ENCODE results near the gene TTC19.
"Not testable (repeated sequence)": the region's sequence is repeated elsewhere in the genome, so short reads cannot be mapped to it uniquely, and the experiment has no call there.

TTC19 gene

DNA sequence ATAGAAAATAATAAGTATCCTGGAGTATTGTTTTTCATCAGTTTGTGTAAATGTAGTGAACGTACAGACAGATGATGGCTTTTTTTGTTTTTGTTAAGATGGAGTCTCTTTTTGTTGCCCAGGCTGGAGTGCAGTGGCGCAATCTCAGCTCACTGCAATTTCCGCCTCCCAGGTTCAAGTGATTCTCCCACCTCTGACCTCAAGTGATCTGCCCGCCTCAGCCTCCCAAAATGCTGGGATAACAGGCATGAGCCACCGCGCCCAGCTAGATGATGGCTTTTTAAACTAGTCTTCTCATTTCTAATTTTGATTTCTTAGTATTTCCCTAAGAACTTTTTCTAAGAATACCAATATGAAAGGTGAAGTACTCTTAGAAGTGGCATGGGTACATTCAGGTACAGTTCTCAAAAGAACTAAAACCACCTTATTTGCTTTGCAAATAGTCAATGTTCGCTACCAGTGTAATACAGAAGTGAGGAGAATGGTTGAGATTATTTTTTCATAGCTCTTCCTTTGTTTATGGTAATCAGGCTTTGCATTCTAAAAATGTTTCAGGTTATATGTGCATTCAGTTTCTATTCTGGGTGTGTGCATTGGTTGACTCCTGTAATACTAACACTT, 34.2 kb downstream of the TTC19 start:
- DNase-seq, result no peak

DNA sequence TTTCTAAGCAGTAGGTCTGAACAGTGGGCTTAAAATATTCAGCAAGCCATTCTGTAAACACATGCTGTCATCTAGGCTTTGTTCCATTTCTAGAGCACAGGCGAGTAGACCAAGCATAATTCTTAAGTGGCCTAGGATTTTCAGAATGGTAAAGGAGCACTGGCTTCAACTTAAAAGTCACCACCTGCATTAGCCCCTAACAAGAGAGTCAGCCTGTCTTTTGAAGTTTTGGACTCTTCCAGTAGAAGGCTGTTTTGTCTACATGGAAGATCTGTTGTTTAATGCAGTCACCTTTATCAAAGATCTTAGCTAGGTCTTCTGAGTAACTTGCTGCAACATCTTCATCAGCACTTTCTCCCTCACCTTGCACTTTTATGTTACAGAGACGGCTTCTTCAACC, 36.6 kb downstream of the TTC19 start:
- DNase-seq, result no peak

- no peak for DNase-seq
Observed at GRCh38 chr17:16037636-16038035, 38.0 kb downstream of the TTC19 start.

- DNase-seq, result no peak
Observed at GRCh38 chr17:16040710-16041251, 41.2 kb downstream of the TTC19 start.

- DNase-seq, result no peak
Observed at GRCh38 chr17:16044487-16044886, 44.9 kb downstream of the TTC19 start.

GRCh38 chr17:16046966-16047365, 47.3 kb downstream of the TTC19 start:
- no peak for DNase-seq

GRCh38 chr17:16048811-16049449, 49.3 kb downstream of the TTC19 start:
- DNase-seq, result no peak

DNA sequence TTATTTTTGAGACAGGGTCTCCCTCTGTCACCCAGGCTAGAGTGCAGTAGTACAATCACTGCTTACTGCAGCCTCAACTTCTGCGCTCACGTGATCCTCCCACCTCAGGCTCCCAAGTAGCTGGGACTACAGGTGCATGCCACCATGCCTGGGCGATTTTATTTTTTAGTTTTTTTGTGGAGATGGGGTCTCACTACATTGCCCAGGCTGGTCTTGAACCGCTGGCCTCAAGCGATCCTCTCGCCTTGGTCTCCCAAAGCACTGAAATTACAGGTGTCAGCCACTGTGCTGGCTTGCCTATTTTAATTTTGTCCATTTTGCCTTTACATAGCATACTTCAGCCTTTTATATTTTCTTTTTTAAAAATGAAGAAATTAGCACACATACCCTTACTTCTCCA, 51.2 kb downstream of the TTC19 start:
- no peak for DNase-seq

DNA sequence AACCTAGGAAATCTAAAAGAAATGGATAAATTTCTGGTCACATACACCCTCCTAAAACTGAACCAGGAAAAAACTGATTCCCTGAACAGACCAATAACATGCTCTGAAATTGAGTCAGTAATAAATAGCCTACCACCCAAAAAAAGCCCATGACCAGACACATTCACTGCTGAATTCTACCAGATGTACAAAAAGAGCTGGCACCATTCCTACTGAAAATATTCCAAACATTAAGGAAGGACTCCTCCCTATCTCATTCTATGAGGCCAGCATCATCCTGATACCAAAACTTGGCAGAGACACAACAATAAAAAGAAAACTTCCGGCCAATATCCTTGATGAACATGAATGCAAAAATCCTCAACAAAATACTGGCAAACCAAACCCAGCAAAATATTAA, 52.9 kb downstream of the TTC19 start:
- no peak for DNase-seq

DNA sequence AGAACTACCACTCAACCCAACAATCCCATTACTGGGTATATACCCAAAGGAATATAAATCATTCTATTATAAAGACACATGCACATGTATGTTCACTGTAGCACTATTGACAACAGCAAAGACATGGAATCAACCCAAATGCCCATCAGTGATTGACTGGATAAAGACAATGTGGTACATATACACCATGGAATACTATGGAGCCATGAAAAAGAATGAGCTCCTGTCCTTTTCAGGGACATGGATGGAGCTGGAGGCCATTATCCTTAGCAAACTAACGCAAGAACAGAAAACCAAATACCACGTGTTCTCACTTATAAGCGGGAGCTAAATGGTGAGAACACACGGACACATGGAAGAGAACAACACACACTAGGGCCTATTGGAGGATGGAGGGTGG, 55.5 kb downstream of the TTC19 start:
- DNase-seq, result not testable (repeated sequence)

DNA sequence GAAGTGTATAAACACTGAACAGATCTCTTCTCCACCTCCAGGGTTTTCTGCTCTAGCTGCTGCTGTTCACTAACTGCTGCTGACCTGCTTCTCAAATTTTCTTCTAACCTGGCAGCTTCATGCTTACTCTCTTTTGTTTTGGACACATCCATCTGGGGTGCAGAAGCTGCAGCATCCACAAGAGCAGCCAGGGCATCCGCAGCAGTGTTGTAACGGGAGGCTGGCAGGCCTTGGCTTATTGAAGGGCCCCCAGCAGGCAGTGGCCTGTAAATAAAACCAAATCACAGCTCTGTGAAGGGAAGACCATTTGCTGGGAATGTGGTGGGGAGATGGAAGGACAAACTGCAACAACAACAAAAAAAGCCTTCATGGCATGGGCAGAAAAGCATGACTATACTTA, 62.0 kb downstream of the TTC19 start:
- no peak for DNase-seq

GRCh38 chr17:16066125-16066524, 66.5 kb downstream of the TTC19 start:
- DNase-seq, result no peak

DNA sequence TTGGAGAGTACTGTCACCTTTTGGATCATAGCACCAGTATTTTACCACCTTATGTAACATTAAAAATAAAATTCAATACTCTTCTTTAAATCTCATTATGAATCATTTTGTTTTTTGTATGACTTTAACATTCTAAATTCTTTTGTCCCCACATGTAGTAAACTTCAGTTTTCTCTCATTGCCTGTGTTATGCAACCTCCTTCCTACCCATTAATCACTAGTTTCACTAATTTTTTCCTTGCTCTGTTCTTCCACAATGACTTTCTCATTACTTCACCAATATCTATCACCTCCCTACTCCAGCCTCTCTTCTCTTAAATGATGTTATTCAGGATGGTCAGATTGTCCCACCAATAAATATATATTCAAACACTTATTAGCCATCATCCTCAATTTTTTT, 68.7 kb downstream of the TTC19 start:
- no peak for DNase-seq

- DNase-seq, result no peak
Observed at GRCh38 chr17:16072031-16072430, 72.4 kb downstream of the TTC19 start.

GRCh38 chr17:16073845-16074244, 74.2 kb downstream of the TTC19 start:
- no peak for DNase-seq

GRCh38 chr17:16074423-16074822, 74.8 kb downstream of the TTC19 start:
- no peak for DNase-seq

- no peak for DNase-seq
Observed at GRCh38 chr17:16075949-16076348, 76.3 kb downstream of the TTC19 start.
